Measurements from ENCODE around the gene PLD1.
A peak's percentile ranks its signal among the peaks of the same experiment; 100 is the strongest.
"Not testable (repeated sequence)": the region's sequence is repeated elsewhere in the genome, so short reads cannot be mapped to it uniquely, and the experiment has no call there.

PLD1 gene

GRCh38 chr3:171817074-171817800 lies 7.0 kb upstream of the PLD1 start:
- DNase-seq (ENCODE audit: low read depth in 3 of 3): no peak

DNA sequence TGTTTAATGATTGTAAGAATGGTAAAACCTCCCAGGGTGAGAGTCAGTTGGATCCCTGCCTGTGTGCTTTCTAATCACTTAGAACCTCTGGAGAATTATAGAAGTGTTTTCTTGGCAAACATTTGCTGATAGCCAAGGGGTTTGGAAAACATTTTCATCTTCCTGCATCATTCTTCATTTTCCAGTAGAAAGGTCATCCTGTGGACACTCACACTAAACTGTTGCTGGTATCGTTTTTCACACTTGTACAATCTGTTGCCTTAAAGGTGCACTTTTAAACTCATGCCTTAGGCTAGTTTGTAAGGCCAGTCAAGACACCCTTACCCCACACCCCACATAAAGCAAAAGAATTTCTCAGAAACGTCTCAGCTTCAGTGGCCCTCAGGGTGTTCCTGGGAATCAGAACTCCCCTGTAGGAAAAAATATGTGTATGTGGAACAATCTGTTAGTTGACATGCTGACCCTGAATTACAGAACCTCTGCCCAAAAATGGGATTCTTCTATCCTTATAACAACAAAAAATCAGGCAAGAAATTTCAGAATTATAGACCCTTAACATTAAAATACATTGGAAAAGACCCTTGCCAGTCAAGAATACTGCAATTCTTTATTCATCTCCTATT lies 5.8 kb upstream of the PLD1 start:
- DNase-seq (ENCODE audit: low read depth in 3 of 3): no peak

DNA sequence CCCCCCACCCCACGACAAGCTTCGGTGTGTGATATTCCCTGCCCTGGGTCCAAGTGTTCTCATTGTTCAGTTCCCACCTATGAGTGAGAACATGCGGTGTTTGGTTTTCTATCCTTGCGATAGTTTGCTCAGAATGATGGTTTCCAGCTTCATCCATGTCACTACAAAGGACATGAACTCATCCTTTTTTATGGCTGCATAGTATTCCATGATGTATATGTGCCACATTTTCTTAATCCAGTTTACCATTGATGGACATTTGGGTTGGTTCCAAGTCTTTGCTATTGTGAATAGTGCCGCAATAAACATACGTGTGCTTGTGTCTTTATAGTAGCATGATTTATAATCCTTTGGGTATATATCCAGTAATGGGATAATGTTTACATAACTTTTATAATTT lies 4.4 kb upstream of the PLD1 start:
- DNase-seq (ENCODE audit: low read depth in 3 of 3): not testable (repeated sequence)

DNA sequence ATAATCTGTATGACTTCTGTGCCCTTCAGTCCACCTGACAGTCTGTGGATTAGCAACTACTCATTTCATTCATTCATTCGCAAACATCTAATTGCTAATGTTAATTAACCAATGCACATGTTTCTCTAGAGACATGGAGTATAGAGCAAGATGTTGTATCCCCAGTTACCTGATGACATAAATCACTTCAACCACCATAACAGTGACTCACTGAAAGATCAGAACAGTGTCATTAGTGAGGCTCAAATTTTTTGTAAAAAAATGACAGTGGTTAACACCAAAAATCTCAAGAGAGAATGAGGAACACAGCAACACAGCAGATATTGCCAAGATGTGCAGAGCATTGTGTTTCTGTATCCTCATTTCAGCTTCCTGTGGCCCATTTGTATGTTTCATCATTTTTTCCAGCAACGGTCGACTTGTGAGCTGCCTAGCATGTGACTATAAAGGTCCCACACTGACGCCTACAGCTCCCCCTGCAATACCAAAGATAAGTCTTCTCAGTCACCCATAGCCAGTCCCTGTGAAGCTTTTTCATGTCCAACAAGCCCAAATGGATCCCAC lies 3.7 kb upstream of the PLD1 start:
- peak in 1 of 3 donors; percentile 4 for DNase-seq (ENCODE audit: low read depth in 3 of 3)

DNA sequence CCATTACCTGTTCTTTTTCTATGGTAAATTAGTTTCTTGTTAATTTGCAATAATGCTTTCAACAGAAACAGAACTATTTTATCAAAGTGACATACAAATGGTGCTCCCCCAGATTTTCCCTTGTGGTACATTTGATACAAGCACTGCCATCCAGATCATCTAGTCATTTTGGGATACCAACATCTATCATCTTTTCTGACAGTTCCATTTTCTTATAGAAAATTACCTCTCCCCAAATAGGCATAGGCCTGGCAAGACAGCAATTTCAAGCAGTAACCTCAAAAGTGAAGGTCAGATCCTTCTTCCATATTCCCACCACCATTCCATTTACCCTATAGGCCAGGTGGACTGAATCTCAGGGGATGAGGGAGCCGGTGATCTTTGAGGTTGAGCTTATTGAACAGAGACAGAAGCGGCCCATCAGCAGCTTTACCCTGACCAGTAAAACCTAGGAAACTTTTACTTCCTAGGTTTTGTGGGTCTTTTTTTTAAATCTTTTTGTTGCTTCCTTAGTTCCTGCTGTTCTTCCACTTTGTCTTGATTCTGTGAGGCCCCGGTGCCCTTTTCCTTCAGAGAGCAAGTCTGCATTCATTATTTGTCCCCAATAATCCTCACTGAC lies 3.1 kb upstream of the PLD1 start:
- no peak for DNase-seq (ENCODE audit: low read depth in 3 of 3)

- no peak for DNase-seq (ENCODE audit: low read depth in 3 of 3)
Observed at GRCh38 chr3:171812811-171813210, 2.5 kb upstream of the PLD1 start.

DNA sequence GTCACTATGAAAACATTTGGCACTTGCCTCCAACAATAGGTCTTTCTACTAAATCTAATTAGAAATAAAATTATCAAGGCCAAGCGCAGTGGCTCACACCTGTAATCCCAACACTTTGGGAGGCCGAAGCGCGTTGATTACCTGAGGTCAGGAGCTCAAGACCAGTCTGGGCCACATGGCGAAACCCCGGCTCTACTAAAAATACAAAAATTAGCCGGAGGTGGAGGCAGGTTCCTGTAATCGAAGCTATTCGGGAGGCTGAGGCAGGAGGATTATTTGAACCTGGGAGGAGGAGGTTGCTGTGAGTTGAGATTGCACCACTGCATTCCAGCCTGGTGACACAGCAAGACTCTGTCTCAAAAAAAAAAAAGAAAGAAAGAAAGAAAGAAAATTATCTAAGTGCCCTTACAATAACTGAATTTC lies 1.6 kb upstream of the PLD1 start:
- no peak for DNase-seq (ENCODE audit: low read depth in 3 of 3)

GRCh38 chr3:171811295-171811912 lies 1.1 kb upstream of the PLD1 start:
- DNase-seq (ENCODE audit: low read depth in 3 of 3): no peak

DNA sequence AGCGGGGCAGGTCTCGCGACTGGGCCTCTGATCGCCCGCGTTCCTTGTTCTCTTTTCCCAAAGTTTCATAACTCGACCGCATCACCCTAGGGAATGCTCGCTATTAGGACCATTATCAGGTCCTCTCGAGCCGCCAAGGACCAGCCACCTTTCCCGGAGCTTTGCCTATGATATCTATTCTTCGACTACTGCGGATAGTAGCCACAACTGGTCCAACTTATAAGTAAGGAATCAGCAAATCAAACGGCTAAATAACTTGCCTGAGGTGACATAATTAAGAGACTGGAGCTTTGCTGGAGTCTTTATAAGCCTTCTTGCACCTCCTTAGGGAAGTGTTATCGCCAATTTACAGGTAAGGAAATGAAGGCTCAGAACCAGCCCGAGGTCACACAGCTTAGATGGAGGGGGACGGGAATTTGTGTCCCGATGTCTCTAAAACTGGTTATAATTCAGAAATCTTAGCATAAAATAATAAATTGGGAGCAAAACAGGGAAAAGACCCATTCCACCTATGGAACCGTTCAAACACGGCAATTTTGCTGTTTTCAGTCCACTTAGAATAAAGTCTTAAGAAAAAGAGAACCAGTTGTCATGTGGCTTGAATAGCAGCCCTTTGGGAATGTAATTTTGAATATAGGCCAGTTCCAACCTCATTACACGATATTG lies 479 bp upstream of the PLD1 start:
- DNase-seq (ENCODE audit: low read depth in 3 of 3): no peak

DNA sequence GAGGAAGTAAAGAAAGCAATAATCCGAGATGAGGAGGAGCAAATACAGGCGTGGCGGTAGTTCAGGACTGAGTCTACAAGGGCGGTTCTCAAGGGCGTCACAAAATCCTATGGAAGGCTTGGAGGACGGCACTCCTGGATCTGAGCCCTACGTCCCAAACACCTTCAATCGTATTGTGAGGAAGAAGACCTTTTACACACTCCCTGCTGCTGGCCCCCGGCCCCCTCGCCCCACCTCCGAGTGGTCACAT lies 747 bp downstream of the PLD1 start:
- no peak for DNase-seq (ENCODE audit: low read depth in 3 of 3)

DNA sequence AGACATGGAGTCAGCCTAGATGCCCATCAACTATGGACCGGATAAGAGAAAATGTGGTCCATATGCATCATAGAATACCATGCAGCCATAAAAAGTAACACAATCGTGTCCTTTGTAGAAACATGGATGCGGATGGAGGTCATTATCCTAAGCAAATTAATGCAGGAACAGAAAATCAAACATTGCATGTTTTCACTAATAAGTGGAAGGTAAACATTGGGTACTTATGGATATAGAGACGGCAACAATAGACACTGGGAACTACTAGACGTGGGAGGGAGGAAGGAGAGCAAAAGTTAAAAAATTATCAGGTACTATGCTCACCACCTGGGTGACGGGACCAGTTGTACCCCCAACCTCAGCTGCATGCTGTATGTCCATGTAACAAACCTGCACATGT lies 2.5 kb downstream of the PLD1 start:
- DNase-seq (ENCODE audit: low read depth in 3 of 3): no peak

GRCh38 chr3:171807129-171807675 lies 3.1 kb downstream of the PLD1 start:
- DNase-seq (ENCODE audit: low read depth in 3 of 3): no peak

GRCh38 chr3:171806200-171807128 lies 3.8 kb downstream of the PLD1 start:
- no peak for DNase-seq (ENCODE audit: low read depth in 3 of 3)

DNA sequence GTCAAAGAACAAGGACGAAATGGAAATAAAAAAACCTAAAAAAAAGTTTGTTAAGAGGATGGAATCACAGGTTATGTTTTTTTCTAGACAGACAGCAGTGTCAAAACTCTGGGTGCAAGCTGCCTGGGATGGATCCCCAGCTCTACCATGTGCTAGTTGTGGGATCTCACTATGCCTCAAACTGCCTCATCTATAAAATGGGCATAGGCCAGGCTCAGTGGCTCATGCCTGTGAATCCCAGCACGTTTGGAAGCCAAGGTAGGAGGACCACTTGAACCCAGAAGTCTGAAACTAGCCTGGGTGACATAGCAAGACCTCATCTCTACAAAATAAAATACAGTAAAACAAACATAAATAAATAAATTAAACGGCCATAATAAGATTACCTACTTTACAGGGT lies 4.6 kb downstream of the PLD1 start:
- DNase-seq (ENCODE audit: low read depth in 3 of 3): no peak

DNA sequence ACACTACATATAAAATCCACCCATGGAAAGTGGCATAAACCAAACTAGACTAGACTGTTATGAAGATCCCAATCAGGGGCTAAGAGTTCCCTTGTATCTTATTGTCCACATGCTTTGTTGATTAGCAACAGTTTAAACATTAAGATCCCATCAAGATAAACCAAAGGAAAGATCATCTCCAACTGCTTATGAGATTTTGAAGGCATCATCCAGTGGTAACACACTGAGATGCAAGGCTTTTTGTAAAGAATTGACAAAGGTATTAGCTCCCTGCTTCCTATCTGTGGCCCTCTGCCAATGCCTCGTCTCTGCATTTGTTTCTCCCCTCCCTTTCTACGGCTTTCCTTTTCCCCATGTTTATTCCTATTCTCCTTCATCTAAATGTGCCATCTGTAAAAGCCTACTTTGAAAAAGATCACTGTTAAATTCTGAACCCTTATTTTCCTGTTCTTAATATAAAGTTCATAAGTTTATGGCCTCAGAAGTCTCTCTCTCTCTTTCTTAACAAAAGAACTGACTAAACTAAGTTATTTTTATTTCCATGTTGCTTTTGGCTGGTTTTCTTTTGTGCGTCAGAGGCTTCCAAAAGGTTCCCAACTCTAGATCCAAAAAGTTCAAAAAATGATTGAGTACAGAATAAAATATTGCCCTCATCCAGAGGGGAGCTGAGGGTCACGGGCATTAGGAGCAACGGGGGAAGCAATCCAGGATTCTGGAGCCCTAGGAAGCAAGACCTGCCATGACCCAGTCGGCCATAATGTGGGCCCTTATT lies 5.5 kb downstream of the PLD1 start:
- DNase-seq (ENCODE audit: low read depth in 3 of 3): no peak

DNA sequence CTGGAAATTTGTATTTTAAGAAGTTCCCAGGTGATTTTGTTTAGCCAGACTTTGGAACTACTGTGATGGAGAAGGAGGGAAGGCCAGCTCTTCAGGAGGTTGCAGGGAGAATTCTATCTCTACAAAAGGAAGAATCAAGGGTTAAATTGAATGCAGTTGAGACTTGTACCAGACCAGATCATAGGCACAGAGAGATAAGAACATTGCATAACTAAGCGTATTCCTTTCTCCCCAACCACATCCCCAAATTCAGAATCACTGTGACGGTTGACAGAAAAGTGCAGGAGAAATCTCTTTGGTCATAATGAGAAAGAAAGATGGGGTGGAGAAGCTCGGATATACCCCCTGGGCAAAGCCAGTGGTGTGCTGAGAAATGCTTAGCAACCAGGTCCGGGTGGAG lies 7.2 kb downstream of the PLD1 start:
- DNase-seq (ENCODE audit: low read depth in 3 of 3): no peak

GRCh38 chr3:171802590-171802956 lies 7.7 kb downstream of the PLD1 start:
- no peak for DNase-seq (ENCODE audit: low read depth in 3 of 3)

DNA sequence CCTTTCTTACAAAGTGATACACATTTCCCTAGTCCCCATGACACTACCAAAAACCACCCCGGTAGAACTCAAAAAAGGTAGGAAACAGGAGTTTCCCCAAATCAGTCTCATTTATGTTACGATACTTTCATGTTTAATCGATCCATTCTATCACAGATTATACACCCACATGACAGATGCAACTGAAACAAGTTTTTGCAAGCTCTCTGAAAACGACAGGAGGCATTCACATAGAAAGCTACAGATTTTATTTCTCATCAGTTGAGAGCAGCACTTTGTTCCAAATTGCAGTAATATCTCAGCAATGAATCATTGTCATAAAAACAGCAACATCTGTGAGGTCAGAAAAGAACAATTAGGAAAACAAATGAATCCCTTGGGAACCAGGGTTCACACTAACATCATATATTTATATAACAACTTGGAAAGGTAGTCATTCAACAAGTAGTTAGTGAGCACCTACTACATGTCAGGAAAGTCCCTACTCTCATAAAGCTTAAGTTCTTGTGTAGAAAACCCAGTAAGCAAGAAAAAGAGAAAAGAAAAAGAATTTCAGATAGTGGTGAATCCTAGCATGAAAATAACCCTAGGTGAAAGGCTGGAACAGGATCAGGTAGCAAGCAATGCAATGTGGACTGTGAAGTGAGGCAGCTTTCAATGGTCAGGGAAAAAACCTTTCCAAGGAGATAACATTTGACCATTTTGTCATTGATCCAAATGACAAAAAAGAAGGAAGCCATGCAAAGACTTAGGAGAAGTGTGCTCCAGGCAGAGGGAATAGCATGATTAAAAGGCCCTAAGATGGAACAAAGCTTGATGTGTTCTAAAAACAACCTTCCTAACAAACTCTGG lies 8.3 kb downstream of the PLD1 start:
- no peak for DNase-seq (ENCODE audit: low read depth in 3 of 3)

- no peak for DNase-seq (ENCODE audit: low read depth in 3 of 3)
Observed at GRCh38 chr3:171799501-171799900, 10.8 kb downstream of the PLD1 start.

Data from stimulated activated CD4-positive, alpha-beta T cell treated with anti-CD3 and anti-CD28 coated beads, TNF-alpha, amount 100 ng/mL, for 48 hours (primary cell).